CD4-positive, alpha-beta T cell treated with Interleukin-15 for 1 hour (primary cell): ENCODE results near the gene KRTAP4-9.
"Not testable (repeated sequence)": the region's sequence is repeated elsewhere in the genome, so short reads cannot be mapped to it uniquely, and the experiment has no call there.

Source experiments
- DNase-seq: peaks from one replicate; pipeline ENCODE4 v3.0.0-alpha.2; 2020

Gene KRTAP4-9

GRCh38 chr17:41105347-41105746 is at the start of gene KRTAP4-9:
Gene KRTAP4-9, plus strand, starts transcription at chr17:41105389. Its CDS starts 0 bp downstream, at chr17:41105389.
- DNase-seq: not testable (repeated sequence)

DNA sequence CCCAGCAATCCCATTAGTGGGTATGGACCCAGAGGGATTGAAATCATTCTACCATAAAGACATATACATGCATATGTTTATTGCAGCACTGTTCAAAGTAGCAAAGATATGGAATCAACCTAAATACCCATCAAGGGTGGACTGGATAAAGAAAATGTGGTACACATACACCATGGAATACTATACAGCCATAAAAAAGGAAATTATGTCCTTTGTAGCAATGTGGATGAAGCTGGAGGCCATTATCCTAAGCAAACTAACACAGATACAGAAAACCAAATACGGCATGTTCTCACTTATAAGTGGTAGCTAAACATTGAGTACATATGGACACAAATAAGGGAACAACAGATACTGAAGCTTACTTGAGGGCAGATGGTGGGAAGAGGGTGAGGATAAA is 47.6 kb upstream of the KRTAP4-9 start:
- no peak for DNase-seq

DNA sequence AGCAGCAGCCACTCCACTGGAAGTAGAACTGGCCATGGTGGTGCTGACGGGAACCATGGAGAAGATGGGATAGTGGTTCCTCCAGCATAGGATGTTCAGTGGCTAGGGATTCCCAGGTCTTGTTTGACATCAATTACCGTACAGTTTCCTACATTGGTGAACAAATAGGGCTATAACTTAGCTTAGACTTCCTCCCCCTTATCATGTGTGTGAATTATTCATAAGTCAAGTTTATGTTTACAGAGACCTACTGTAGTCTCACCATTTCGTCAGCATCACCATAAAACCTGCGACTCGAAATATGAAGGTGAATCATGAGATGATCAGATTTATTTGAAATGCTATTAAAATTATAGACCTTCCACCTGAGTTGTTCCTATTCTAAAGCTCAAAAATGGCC is 46.4 kb upstream of the KRTAP4-9 start:
- DNase-seq: no peak

DNA sequence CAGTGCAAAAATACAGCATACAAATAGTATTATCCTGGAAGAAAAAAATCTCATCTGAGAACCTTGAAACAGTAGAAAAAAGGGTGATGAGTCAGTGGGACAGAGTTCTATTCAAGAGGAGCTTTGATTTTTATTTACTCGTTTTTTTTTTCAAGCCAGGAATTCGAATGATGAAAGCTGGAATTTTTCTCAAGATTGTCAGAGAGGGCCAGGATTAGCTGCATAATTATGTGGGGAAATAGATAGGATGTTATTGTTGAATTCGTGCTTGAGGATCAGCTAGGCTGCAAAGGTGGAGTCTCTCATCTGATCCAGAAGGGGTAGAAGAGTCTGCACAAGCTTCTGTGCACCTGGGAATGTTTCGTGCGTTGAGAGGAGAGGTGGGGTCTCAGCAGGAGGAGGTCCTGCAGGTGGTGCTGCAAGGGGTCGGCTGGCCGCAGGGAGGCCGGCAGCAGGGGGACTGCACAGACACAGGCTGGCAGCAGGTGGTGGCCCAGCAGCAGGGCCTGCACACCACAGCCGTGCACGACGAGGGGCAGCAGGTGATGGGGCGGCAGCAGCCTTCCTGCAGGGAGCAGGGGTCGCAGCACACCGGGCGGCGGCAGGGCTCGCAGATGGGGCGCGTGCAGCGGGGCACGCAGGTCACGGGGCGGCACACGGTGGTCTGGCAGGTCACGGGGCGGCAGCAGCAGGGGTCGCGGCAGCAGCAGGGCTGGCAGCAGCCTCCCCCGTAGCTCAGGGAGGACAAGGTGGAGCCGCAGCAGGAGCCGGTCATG is 45.7 kb upstream of the KRTAP4-9 start:
- not testable (repeated sequence) for DNase-seq

- no peak for DNase-seq
Measured at GRCh38 chr17:41060052-41060604, 45.1 kb upstream of the KRTAP4-9 start, which contains the start of gene KRTAP2-3. Gene KRTAP2-3, minus strand, starts transcription at chr17:41060114. Its CDS starts 64 bp downstream, at chr17:41060050.

DNA sequence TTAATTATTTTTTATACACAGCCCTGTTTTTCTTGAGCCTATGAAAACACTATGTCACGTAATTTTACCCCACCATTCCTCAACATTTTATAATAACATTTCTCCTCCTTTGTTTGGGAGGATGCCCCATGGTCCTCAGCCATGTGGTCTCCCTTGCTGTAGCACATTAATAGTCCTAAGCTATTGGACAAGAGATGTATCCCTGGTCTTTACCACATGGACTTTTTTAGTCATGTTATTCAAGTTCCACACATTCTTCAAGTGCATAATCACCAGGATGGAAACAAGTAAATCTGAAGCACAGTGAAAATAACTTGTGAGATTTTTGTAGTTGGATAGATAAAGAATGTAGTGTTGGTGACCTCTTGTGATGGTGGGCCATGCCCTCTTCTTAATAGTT is 43.2 kb upstream of the KRTAP4-9 start:
- DNase-seq: no peak

DNA sequence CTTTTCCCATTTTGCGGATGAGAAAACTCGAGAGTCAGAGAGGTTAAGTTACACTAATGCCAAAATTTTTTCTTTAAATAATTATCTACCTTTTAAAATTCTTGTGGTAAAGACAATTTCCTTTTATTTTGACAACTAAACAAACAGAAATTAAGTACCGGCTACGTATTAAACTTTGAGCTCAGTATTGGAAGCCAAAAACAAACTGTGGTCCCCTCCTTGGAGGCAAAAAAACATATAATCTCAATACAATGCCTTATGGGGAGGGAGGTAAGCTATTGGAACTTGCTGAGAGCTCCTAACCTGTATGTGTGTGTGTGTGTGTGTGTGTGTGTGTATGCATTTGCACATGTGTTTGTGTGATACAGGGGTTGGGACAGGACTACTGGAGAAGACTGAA is 41.7 kb upstream of the KRTAP4-9 start:
- no peak for DNase-seq

- DNase-seq: no peak
Measured at GRCh38 chr17:41064301-41064700, 40.9 kb upstream of the KRTAP4-9 start.

GRCh38 chr17:41065016-41065689 is 40.0 kb upstream of the KRTAP4-9 start:
- not testable (repeated sequence) for DNase-seq

DNA sequence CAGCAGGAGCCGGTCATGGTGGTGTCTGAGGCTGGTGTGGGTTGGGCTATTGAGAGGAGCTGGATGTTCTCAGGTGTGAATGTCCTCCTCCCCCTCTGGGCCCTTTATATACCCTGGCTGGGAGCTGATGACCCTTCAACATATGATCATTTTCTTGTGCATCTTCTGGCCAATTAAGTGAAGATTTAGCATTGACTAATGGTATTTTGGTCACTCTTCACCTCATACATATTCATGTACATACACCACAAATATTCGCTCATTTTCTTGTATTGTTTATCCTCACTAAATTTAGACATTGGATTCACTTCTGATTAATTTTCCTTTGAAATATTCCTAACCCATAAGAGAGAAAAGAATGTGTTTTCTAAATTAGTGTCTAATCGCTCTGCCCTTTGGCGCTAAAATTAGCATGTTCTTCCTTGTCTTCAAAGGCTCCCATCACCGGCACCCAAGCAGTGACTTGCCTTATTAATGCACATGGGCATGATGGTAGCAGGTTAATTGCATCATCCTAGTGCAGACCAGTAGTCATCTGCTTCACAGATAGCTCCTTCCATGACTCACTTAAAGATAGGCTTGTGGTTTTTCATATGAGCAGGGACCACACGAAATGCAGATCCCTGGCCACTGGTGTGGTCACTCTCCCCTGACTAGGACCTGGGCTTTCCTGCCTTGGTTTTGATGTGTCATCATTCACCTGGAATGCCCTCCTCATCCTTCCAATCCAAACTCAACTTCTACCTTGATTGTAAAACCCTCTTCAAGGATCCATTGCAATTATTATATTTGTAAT is 39.2 kb upstream of the KRTAP4-9 start, which contains the start of gene KRTAP2-4:
Gene KRTAP2-4 (minus strand): TSS at position 51 of the 796 bp plus-strand sequence. CDS start 34 bp downstream, at position 17.
- DNase-seq: no peak

GRCh38 chr17:41067281-41067680 is 37.9 kb upstream of the KRTAP4-9 start:
- no peak for DNase-seq

- no peak for DNase-seq
Measured at GRCh38 chr17:41069031-41069430, 36.2 kb upstream of the KRTAP4-9 start.

DNA sequence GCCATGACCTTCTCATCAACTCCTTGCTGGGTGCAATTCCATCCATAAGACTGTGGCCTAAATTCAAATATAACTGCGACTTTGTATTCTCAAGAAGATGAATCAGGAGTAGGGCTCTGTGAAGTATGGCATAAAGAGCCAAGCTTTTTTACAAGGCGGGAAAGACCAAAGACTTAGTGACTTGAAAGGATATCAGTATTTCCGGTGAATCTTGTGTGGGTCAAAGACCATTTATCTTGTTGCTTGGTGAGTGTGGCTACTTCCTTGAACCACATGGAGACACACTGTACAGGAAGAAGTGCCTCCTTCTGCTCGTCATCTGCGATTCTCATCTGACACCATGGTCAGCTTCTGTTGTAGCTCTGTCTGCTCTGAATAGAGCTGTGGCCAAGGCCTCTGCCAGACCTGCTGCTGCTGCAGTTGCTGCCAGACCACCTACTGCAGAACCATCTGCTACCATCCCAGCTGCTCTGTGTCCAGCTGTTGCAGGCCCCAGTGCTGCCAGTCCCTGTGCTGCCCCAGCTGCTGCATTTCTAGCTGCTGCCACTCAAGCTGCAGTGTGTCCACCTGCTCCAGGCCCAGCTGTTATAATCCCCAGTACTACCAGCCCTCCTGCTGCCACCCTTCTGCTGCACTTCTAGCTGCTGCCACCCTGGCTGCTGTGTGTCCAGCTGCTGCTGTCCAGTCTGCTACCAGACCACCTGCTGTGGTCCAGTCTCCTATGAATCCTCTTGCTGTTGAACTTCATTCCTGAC is 33.4 kb upstream of the KRTAP4-9 start:
- DNase-seq: no peak

DNA sequence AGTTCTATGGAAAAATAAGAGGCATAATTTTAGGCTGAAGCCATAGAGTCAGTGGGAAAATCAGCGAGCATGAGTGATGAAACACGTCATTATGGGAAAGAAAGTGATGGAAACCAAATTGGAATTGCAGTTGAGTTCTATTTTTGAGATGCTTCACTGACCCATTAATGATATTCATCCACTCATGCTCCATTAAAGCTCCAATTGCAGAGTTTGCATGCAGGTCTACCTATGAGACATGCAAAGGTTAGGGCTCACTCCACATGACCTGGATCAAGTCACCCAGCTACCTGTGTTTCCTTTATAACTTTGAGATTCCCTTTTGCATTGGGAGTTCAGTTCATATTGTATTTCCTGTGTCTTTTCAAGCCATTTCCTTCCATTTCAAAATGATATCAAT is 31.5 kb upstream of the KRTAP4-9 start:
- no peak for DNase-seq

DNA sequence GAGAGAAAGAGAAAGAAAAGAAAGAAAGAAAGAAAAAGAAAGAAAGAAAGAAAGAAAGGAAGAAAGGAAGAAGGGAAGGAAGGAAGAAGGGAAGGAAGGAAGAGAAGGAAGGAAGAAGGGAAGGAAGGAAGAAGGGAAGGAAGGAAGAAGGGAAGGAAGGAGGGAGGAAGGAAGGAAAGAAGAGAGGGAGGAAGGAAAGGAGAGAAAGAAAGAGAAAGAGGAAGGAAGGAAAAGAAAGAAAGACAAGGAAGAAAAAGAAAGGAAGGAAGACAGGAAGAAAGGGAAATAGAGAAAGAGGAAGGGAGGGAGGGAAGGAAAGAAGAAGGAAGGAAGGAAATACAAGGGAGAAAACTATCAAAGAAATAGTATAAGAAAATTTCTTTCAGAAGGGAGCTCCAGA is 28.4 kb upstream of the KRTAP4-9 start:
- no peak for DNase-seq

- no peak for DNase-seq
Measured at GRCh38 chr17:41082626-41083025, 22.6 kb upstream of the KRTAP4-9 start.

- not testable (repeated sequence) for DNase-seq
Measured at GRCh38 chr17:41083427-41083826, 21.8 kb upstream of the KRTAP4-9 start.

DNA sequence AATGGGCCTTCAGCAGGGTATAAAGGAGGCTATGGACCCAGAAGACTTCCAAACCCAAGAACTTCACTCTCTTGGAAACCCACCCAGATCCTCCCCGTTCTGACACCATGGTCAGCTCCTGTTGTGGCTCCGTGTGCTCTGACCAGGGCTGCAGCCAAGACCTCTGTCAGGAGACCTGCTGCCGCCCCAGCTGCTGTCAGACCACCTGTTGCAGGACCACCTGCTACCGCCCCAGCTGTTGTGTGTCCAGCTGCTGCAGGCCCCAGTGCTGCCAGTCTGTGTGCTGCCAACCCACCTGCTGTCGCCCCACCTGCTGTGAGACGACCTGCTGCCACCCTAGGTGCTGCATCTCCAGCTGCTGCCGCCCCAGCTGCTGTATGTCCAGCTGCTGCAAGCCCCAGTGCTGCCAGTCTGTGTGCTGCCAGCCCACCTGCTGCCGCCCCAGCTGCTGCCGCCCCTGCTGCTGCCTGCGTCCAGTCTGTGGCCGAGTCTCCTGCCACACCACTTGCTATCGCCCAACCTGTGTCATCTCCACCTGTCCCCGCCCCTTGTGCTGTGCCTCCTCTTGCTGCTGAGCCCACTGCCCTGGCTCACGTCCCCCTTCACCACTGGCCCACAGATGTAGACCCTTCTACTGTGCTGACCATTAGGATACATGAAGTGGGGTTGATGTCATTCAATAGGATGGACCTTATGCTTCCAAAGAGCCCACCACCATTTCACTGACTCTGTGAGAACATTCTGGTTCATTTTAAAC is 20.9 kb upstream of the KRTAP4-9 start, which contains the start of gene KRTAP4-7:
Gene KRTAP4-7 (plus strand): TSS at position 51 of the 757 bp plus-strand sequence. CDS start 57 bp downstream, at position 108.
- not testable (repeated sequence) for DNase-seq

GRCh38 chr17:41088760-41089352 is 16.3 kb upstream of the KRTAP4-9 start:
- not testable (repeated sequence) for DNase-seq

DNA sequence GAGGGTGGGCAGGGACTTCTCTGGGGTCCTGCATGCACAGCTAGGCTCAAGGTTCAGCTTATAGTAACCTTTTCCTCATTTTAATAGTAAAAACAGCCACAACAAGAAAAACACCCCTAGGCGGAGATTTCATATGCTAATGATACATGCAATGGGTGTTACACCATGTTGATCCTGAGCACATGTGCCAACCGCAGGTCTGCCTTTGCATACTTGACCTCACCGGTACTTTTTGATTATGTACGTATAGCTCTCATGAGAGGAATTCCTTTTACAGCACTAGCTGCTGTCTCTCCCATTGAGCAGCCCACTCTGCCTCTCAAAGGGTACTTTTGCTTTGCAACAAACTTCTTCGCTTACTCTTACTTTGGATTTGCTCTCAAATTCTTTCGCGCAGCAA is 9.1 kb upstream of the KRTAP4-9 start:
- DNase-seq: no peak

- no peak for DNase-seq
Measured at GRCh38 chr17:41098042-41098441, 7.1 kb upstream of the KRTAP4-9 start, which contains the start of gene KRTAP4-8. Gene KRTAP4-8, minus strand, starts transcription at chr17:41098142. Its CDS starts 58 bp downstream, at chr17:41098084.
